HepG2 (cell line): Measurements from ENCODE around the gene BPIFB2. TPM values are rescaled to one million over a fixed set of nuclear protein-coding genes. Genes with fewer than 3 reads are reported as not detected.

ENCODE experiments used
- ATM ChIP-seq: fragments of 450-650 bp; IDR thresholded peaks from 2 replicates; pipeline ENCODE4 v1.7.1; 2017; ENCODE audit warnings: mild to moderate bottlenecking, borderline replicate concordance
- NR1H2 ChIP-seq: sonication (generic); formaldehyde crosslinking; IDR thresholded peaks from 2 replicates; pipeline ENCODE4 v1.8.1; 2022; ENCODE audit warnings: low read depth, missing genetic modification reagents, borderline replicate concordance
- POLR2AphosphoS2 ChIP-seq: IDR thresholded peaks from 2 replicates; pipeline ENCODE4 v1.6.1; 2011; ENCODE audit warnings: low read depth, low read length, improper control_type of control experiment
- RORA ChIP-seq: sonication (generic); formaldehyde crosslinking; IDR thresholded peaks from 2 replicates; pipeline ENCODE4 v1.5.0; 2020; ENCODE audit warnings: mild to moderate bottlenecking, missing genetic modification reagents, moderate library complexity
- SOX6 ChIP-seq, 2 experiments: fragments of 450-650 bp in 1 of 2; sonication (generic) in 1 of 2; formaldehyde crosslinking in 1 of 2; IDR thresholded peaks; 2 replicates each; pipeline versions ENCODE4 v1.4.0 to v1.6.1; 2017 to 2020; ENCODE audit warnings: antibody characterized with exemption in 1 of 2, mild to moderate bottlenecking in 1 of 2, missing genetic modification reagents in 1 of 2
- ZNF160 ChIP-seq: sonication (generic); formaldehyde crosslinking; IDR thresholded peaks from 2 replicates; pipeline ENCODE4 v1.8.0; 2022; ENCODE audit warnings: mild to moderate bottlenecking, inconsistent platforms, missing genetic modification reagents
- ZNF44 ChIP-seq: sonication (generic); formaldehyde crosslinking; IDR thresholded peaks from 2 replicates; pipeline ENCODE4 v1.5.1; 2020; ENCODE audit warnings: mild to moderate bottlenecking, missing genetic modification reagents
- polyA plus RNA-seq, 8 experiments: library from polyadenylated mRNA; depleted of rRNA in 3 of 8; stranded (reverse) in 7 of 8; unstranded in 1 of 8; fragments of >200 nt; fragmentation: Illumina TruSeq in 4 of 8; extraction: Trizol in 4 of 8; gene quantifications; 2 replicates each; pipeline versions ENCODE4 v1.2.1 to v1.2.3, GENCODE V29; 2011 to 2016; ENCODE audit warnings: low read depth in 4 of 8, missing spikeins in 1 of 8, mixed read lengths in 1 of 8; ENCODE audit not compliant: insufficient read depth in 1 of 8
- total RNA-seq, 5 experiments: library from RNA; depleted of rRNA; stranded (reverse); fragments of >200 nt; fragmentation: Illumina TruSeq; extraction: Trizol; gene quantifications; 2 replicates each; pipeline ENCODE4 v1.2.3, GENCODE V29; 2016; ENCODE audit warnings: low read depth in 1 of 5
- TF ChIP-seq, protein P1 (sequence below): sonication (generic); formaldehyde crosslinking; IDR thresholded peaks from 2 replicates; pipeline ENCODE4 v1.5.0; 2020; ENCODE audit warnings: missing genetic modification reagents
- TF ChIP-seq, protein P2 (sequence below): sonication (generic); formaldehyde crosslinking; IDR thresholded peaks from 2 replicates; pipeline ENCODE4 v1.9.0; 2021; ENCODE audit warnings: missing genetic modification reagents, borderline replicate concordance
- TF ChIP-seq, protein P3 (sequence below): sonication (generic); formaldehyde crosslinking; IDR thresholded peaks from 2 replicates; pipeline ENCODE4 v1.4.0; 2020; ENCODE audit warnings: missing genetic modification reagents
- TF ChIP-seq, protein P4 (sequence below): sonication (generic); formaldehyde crosslinking; IDR thresholded peaks from 2 replicates; pipeline ENCODE4 v1.5.1; 2020; ENCODE audit warnings: mild to moderate bottlenecking, missing genetic modification reagents, moderate library complexity

Gene BPIFB2
- total and polyA plus RNA-seq, 2 of the 13 experiments (the other 11 are each of a cell fraction or from before 2014, with no cell fraction given) = 54.5 to 902 TPM

DNA sequence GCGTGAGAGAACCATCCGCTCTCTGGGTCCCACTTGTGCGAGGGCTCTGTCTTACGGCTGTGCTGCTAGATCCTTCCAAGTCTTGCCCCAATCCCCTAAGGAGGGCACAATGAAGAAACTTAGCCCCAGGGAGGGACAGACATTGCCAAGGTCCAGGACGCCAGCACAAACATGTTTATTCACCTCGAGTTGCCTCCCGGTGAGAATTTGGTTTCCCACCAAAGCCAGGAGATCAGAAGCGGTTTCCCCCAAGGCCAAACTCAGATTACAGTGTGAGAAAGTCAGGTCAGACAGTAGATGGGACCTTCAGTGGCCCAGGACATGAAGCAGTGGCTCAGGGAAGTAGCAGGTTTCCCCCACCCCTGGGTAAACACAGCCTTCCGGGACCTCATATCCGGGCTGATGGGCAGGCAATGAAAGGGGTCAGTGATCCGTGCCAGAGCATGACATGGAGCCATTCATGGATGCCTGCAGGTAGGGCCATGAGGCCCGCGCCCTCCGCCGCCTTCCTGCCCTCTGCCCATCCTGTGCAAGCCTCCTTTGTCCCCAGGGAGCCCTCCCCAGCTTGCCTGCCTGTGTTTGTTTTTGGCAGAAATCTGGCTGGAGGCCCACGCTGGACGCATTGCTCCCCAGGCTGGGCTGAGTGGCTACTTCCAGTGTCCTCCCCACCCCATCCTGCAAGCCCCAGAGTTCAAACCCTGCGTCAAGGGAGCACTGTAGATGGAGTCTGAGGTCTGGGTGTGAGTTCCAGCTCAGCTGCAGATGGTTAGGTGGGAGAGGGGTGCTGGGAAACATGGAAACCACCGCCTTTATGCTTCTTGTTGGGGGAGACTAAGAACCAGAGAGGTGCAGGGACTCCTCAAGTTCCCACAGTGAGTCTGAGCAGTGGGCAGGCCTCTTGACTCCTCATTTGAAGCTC is 2.0 kb downstream of the BPIFB2 start (continued):
- TF ChIP-seq, protein P1, sequence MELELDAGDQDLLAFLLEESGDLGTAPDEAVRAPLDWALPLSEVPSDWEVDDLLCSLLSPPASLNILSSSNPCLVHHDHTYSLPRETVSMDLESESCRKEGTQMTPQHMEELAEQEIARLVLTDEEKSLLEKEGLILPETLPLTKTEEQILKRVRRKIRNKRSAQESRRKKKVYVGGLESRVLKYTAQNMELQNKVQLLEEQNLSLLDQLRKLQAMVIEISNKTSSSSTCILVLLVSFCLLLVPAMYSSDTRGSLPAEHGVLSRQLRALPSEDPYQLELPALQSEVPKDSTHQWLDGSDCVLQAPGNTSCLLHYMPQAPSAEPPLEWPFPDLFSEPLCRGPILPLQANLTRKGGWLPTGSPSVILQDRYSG = no peak
- TF ChIP-seq ZNF44 (CRISPR knock-in tag) = peak; percentile 80; the same call in 1 of the 2 replicates
- no peak; the same call in 1 of the 2 replicates for TF ChIP-seq ZNF160 (CRISPR knock-in tag)
- TF ChIP-seq POLR2AphosphoS2 = no peak
- no peak for TF ChIP-seq ATM
- TF ChIP-seq RORA (CRISPR knock-in tag) = no peak
- TF ChIP-seq, protein P2, sequence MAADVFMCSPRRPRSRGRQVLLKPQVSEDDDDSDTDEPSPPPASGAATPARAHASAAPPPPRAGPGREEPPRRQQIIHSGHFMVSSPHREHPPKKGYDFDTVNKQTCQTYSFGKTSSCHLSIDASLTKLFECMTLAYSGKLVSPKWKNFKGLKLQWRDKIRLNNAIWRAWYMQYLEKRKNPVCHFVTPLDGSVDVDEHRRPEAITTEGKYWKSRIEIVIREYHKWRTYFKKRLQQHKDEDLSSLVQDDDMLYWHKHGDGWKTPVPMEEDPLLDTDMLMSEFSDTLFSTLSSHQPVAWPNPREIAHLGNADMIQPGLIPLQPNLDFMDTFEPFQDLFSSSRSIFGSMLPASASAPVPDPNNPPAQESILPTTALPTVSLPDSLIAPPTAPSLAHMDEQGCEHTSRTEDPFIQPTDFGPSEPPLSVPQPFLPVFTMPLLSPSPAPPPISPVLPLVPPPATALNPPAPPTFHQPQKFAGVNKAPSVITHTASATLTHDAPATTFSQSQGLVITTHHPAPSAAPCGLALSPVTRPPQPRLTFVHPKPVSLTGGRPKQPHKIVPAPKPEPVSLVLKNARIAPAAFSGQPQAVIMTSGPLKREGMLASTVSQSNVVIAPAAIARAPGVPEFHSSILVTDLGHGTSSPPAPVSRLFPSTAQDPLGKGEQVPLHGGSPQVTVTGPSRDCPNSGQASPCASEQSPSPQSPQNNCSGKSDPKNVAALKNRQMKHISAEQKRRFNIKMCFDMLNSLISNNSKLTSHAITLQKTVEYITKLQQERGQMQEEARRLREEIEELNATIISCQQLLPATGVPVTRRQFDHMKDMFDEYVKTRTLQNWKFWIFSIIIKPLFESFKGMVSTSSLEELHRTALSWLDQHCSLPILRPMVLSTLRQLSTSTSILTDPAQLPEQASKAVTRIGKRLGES (CRISPR knock-in tag) = no peak
- no peak for TF ChIP-seq SOX6 (IDR thresholded peaks at IDR 0.05)
- peak; percentile 97 for TF ChIP-seq SOX6 (CRISPR knock-in tag; IDR thresholded peaks at IDR 0.05)
- TF ChIP-seq, protein P3, sequence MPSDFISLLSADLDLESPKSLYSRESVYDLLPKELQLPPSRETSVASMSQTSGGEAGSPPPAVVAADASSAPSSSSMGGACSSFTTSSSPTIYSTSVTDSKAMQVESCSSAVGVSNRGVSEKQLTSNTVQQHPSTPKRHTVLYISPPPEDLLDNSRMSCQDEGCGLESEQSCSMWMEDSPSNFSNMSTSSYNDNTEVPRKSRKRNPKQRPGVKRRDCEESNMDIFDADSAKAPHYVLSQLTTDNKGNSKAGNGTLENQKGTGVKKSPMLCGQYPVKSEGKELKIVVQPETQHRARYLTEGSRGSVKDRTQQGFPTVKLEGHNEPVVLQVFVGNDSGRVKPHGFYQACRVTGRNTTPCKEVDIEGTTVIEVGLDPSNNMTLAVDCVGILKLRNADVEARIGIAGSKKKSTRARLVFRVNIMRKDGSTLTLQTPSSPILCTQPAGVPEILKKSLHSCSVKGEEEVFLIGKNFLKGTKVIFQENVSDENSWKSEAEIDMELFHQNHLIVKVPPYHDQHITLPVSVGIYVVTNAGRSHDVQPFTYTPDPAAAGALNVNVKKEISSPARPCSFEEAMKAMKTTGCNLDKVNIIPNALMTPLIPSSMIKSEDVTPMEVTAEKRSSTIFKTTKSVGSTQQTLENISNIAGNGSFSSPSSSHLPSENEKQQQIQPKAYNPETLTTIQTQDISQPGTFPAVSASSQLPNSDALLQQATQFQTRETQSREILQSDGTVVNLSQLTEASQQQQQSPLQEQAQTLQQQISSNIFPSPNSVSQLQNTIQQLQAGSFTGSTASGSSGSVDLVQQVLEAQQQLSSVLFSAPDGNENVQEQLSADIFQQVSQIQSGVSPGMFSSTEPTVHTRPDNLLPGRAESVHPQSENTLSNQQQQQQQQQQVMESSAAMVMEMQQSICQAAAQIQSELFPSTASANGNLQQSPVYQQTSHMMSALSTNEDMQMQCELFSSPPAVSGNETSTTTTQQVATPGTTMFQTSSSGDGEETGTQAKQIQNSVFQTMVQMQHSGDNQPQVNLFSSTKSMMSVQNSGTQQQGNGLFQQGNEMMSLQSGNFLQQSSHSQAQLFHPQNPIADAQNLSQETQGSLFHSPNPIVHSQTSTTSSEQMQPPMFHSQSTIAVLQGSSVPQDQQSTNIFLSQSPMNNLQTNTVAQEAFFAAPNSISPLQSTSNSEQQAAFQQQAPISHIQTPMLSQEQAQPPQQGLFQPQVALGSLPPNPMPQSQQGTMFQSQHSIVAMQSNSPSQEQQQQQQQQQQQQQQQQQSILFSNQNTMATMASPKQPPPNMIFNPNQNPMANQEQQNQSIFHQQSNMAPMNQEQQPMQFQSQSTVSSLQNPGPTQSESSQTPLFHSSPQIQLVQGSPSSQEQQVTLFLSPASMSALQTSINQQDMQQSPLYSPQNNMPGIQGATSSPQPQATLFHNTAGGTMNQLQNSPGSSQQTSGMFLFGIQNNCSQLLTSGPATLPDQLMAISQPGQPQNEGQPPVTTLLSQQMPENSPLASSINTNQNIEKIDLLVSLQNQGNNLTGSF (CRISPR knock-in tag) = 0 out of 2 replicates have a peak, but pooled peaks have one; percentile 56
- TF ChIP-seq, protein P4, sequence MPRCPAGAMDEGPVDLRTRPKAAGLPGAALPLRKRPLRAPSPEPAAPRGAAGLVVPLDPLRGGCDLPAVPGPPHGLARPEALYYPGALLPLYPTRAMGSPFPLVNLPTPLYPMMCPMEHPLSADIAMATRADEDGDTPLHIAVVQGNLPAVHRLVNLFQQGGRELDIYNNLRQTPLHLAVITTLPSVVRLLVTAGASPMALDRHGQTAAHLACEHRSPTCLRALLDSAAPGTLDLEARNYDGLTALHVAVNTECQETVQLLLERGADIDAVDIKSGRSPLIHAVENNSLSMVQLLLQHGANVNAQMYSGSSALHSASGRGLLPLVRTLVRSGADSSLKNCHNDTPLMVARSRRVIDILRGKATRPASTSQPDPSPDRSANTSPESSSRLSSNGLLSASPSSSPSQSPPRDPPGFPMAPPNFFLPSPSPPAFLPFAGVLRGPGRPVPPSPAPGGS (CRISPR knock-in tag) = peak; percentile 94
- peak; percentile 91; the same call in 1 of the 2 replicates for TF ChIP-seq NR1H2 (CRISPR knock-in tag)
